HG02678 (cell line): Measurements from ENCODE around the gene TNFRSF1B.

ENCODE experiments used
- ATAC-seq: cut with Tn5 transposase; IDR thresholded peaks from one replicate; pipeline ENCODE4 v1.9.1; 2021; ENCODE audit warnings: mild to moderate bottlenecking, moderate library complexity; ENCODE audit not compliant: unreplicated experiment

The TNFRSF1B gene

GRCh38 chr1:12173631-12174121 is 6.9 kb downstream of the TNFRSF1B start:
- ATAC-seq, result no peak

- ATAC-seq, result no peak
Observed at GRCh38 chr1:12174924-12175810, 8.4 kb downstream of the TNFRSF1B start.

GRCh38 chr1:12176298-12177118 is 9.7 kb downstream of the TNFRSF1B start:
- ATAC-seq, result no peak

- no peak for ATAC-seq
Observed at GRCh38 chr1:12177156-12177998, 10.6 kb downstream of the TNFRSF1B start.

- ATAC-seq, result no peak
Observed at GRCh38 chr1:12177999-12178441, 11.2 kb downstream of the TNFRSF1B start.

- ATAC-seq, result no peak
Observed at GRCh38 chr1:12178511-12178910, 11.7 kb downstream of the TNFRSF1B start.

- ATAC-seq, result no peak
Observed at GRCh38 chr1:12179111-12179519, 12.3 kb downstream of the TNFRSF1B start.

- no peak for ATAC-seq
Observed at GRCh38 chr1:12179676-12180075, 12.9 kb downstream of the TNFRSF1B start.

GRCh38 chr1:12180315-12180714 is 13.5 kb downstream of the TNFRSF1B start:
- ATAC-seq, result no peak

GRCh38 chr1:12180903-12181302 is 14.1 kb downstream of the TNFRSF1B start:
- ATAC-seq, result no peak

GRCh38 chr1:12181568-12181967 is 14.8 kb downstream of the TNFRSF1B start:
- ATAC-seq, result no peak

- ATAC-seq, result no peak
Observed at GRCh38 chr1:12182410-12182984, 15.7 kb downstream of the TNFRSF1B start.

GRCh38 chr1:12183095-12183794 is 16.5 kb downstream of the TNFRSF1B start:
- no peak for ATAC-seq

GRCh38 chr1:12184008-12184681 is 17.4 kb downstream of the TNFRSF1B start:
- no peak for ATAC-seq

GRCh38 chr1:12185036-12185917 is 18.5 kb downstream of the TNFRSF1B start:
- ATAC-seq, result no peak

GRCh38 chr1:12185918-12186678 is 19.3 kb downstream of the TNFRSF1B start:
- ATAC-seq, result no peak

GRCh38 chr1:12186679-12186985 is 19.8 kb downstream of the TNFRSF1B start:
- no peak for ATAC-seq

GRCh38 chr1:12188115-12188514 is 21.3 kb downstream of the TNFRSF1B start:
- ATAC-seq, result no peak
